ENCODE data around the gene BUD31.

BUD31 gene

DNA sequence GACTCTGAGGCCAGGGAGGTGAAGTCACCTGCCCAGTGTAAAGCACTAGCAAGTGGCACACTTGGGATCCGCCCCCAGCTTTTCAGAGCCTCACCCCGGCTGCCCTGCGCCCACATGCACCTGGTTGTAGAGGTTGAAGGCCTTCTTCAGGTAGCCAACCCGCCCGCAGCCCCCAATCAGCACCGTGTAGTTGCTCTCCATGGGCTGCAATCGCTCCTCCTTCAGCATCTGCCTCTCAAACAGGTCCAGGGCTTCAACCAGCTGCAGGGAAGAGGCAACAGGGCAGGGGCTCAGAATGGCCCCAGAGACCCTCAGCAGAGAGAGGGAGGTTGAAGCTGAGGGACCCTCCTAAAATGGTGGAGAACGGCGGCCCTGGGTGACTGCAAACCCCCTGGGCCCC is 24.4 kb downstream of the BUD31 start:
- H3K4me3 ChIP-seq (ENCODE audit: low read length): no peak overlapping the region
- no peak for DNase-seq (ENCODE audit: low read depth)
- TF ChIP-seq CTCF (IDR thresholded peaks at IDR 0.05; ENCODE audit: insufficient read depth, low read depth, low read length, missing control alignments): no peak

DNA sequence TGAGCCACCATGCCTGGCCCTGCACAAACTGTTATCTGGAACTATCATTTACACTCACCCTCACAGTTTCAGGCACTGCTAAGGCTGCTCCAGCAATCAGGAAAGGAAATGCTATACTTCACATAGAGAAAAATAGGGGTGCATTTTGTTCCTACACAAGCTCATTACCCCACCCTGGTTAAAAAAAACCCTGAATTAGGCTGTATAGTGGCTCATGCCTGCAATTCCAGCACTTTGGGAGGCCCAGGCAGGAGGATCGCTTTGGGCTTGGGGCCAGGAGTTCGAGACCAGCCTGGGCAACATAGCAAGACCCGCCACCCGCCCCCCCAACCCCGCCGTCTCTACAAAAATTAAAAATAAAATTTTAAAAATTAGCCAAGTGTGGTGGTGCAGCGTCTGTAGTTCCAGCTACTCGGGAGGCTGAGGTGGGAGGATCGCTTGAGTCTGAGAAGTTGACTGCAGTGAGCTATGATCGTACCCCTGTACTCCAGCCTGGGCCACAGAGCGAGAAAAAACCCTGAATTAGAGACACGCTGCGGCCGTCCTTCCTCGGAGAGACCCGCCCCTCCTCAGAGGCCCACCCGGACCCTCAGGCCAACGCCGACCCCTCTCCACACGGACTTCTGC is 29.3 kb downstream of the BUD31 start:
- DNase-seq (ENCODE audit: low read depth): no peak
- H3K4me3 ChIP-seq (ENCODE audit: low read length): peak overlapping the region; percentile 95
- TF ChIP-seq CTCF (IDR thresholded peaks at IDR 0.05; ENCODE audit: insufficient read depth, low read depth, low read length, missing control alignments): no peak

GRCh38 chr7:99438573-99439480 is 30.1 kb downstream of the BUD31 start, which contains the start of the genes CPSF4 and PTCD1:
Gene CPSF4 (plus strand): TSS chr7:99438943. CDS start chr7:99439083, 140 bp downstream.
Gene PTCD1 (minus strand): TSS chr7:99438798. CDS start chr7:99435242, 3,556 bp downstream.
- peak within 1 kb of the TSS; percentile 95 for H3K4me3 ChIP-seq (ENCODE audit: low read length)
- DNase-seq (ENCODE audit: low read depth): peak; percentile 97
- TF ChIP-seq CTCF (IDR thresholded peaks at IDR 0.05; ENCODE audit: insufficient read depth, low read depth, low read length, missing control alignments): no peak

DNA sequence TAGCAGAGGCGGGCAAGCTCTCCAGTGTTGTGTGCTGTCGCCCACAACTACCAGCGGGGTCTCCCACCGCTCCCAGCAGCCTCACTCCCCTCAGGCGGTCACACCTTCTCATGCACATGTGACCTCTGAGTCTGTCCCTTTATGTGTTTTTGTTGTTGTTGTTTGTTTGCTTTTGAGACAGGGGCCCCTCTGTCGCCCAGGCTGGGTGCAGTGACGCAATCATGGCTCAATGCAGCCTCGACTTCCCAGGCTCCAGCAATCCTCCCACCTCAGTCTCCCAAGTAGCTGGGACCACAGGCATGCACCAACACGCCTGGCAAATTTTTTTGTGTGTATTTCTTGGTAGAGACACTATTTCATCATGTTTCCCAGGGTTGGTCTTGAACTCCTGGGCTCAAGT is 31.4 kb downstream of the BUD31 start:
- TF ChIP-seq CTCF (IDR thresholded peaks at IDR 0.05; ENCODE audit: insufficient read depth, low read depth, low read length, missing control alignments): no peak
- H3K4me3 ChIP-seq (ENCODE audit: low read length): peak overlapping the region; percentile 95
- peak; percentile 64 for DNase-seq (ENCODE audit: low read depth)

DNA sequence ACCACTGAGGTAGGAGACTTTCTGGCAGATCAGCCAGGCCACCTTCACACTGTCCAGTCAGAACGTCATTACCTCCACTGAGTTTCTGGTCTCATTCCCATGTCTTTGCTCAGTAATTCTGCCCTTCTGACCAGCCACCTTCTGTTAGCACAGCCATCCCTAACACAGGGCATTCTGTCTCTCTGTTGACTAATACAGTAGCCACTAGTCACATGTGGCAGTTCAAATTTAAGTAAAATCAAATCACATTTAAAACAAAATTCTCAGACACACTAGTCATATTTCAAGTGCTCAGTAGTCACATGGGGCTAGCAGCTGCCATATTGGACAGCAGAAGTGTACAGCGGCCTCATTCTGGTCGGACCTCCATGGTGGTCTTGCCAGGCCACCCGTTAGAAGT is 37.3 kb downstream of the BUD31 start:
- TF ChIP-seq CTCF (IDR thresholded peaks at IDR 0.05; ENCODE audit: insufficient read depth, low read depth, low read length, missing control alignments): no peak
- DNase-seq (ENCODE audit: low read depth): no peak
- no peak overlapping the region for H3K4me3 ChIP-seq (ENCODE audit: low read length)

DNA sequence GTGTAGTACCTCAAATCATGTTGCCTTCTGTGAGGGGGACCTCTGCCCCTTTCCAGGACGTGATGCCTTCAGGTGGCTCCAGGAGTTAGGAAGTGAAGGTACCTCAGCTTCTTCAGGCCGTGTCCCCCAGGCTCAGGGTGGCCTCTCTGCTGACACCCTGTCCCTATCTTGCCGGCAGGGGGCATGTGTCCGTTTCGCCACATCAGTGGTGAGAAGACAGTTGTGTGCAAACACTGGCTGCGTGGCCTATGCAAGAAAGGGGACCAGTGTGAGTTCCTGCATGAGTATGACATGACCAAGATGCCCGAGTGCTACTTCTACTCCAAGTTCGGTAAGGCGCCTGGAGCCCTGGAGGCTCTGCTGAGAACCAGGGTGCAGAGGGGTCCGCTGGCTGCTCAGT is 39.2 kb downstream of the BUD31 start:
- H3K4me3 ChIP-seq (ENCODE audit: low read length): no peak overlapping the region
- DNase-seq (ENCODE audit: low read depth): no peak
- peak; percentile 13 for TF ChIP-seq CTCF (IDR thresholded peaks at IDR 0.05; ENCODE audit: insufficient read depth, low read depth, low read length, missing control alignments)
